ENCODE measurements around the gene MRPL20. TPM values are rescaled to one million over a fixed set of nuclear protein-coding genes. Genes with fewer than 3 reads are reported as not detected.
A peak's percentile ranks its signal among the peaks of the same experiment; 100 is the strongest.

Gene MRPL20
- total and polyA plus RNA-seq, 2 donors (not counting 1 experiment from before 2014, with no cell fraction given): 81.7 to 150 TPM

DNA sequence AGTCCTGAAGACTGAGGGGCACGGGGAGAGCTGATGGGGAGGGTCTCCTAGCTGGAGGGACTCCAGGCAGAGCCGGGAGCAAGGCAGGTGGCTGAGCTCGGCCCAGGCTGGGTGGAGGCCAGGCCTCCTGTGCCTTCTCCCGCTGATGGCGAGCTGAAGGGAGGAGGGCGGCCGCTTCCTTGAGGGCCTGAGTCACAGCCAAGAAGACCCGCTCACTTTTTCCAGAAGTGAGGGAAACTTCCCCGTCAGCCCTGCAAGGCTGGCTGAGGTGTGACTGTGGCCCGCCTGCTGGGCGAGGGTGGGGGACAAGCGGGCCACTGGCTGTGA lies 26.7 kb upstream of the MRPL20 start:
- Histone ChIP-seq H2AFZ (ENCODE audit: low read length) (no peak overlapping the region), H3K4me2 (ENCODE audit: extremely low read depth, insufficient read depth, low read length) (no peak overlapping the region), H3K9me3 (ENCODE audit: control insufficient read depth, insufficient read depth, low read depth, low read length) (no peaks in the 10 kb centered on the region), H3K36me3 (ENCODE audit: control insufficient read depth, insufficient read depth, low read length) (no peaks in the 10 kb centered on the region), H3K79me2 (ENCODE audit: control insufficient read depth, insufficient read depth, low read length) (no peaks in the 10 kb centered on the region), H3K4me1 (ENCODE audit: control insufficient read depth, extremely low read depth, insufficient read depth, low read length) (peaks cover 29% of the 10 kb centered on the region), H3K27me3 (ENCODE audit: control insufficient read depth, insufficient read depth, low read length) (no peaks in the 10 kb centered on the region), H3K9ac (ENCODE audit: insufficient read depth, low read length) (no peak overlapping the region), H3K27ac (ENCODE audit: insufficient read depth, low read length) (no peak overlapping the region), H3K4me3 (replicated peaks in 1 of 4; ENCODE audit: control extremely low read depth in 1 of 4, insufficient read depth in 1 of 4, low read depth in 3 of 4, low read length in 4 of 4) (no peak overlapping the region), H4K20me1 (ENCODE audit: control insufficient read depth, extremely low read depth, insufficient read depth, low read length) (no peaks in the 10 kb centered on the region)
- TF ChIP-seq, protein P1, sequence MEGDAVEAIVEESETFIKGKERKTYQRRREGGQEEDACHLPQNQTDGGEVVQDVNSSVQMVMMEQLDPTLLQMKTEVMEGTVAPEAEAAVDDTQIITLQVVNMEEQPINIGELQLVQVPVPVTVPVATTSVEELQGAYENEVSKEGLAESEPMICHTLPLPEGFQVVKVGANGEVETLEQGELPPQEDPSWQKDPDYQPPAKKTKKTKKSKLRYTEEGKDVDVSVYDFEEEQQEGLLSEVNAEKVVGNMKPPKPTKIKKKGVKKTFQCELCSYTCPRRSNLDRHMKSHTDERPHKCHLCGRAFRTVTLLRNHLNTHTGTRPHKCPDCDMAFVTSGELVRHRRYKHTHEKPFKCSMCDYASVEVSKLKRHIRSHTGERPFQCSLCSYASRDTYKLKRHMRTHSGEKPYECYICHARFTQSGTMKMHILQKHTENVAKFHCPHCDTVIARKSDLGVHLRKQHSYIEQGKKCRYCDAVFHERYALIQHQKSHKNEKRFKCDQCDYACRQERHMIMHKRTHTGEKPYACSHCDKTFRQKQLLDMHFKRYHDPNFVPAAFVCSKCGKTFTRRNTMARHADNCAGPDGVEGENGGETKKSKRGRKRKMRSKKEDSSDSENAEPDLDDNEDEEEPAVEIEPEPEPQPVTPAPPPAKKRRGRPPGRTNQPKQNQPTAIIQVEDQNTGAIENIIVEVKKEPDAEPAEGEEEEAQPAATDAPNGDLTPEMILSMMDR (conservative IDR thresholded peaks at IDR 0.05 in 1 of 2, IDR thresholded peaks at IDR 0.05 in 1 of 2; ENCODE audit: low read depth in 1 of 2, low read length in 2 of 2): no peak
- TF ChIP-seq EZH2 (IDR thresholded peaks at IDR 0.05; ENCODE audit: low read length, missing control alignments): no peak
- peak in 1 of 2 donors; percentile 79 for DNase-seq (ENCODE audit: low read depth in 2 of 2)

DNA sequence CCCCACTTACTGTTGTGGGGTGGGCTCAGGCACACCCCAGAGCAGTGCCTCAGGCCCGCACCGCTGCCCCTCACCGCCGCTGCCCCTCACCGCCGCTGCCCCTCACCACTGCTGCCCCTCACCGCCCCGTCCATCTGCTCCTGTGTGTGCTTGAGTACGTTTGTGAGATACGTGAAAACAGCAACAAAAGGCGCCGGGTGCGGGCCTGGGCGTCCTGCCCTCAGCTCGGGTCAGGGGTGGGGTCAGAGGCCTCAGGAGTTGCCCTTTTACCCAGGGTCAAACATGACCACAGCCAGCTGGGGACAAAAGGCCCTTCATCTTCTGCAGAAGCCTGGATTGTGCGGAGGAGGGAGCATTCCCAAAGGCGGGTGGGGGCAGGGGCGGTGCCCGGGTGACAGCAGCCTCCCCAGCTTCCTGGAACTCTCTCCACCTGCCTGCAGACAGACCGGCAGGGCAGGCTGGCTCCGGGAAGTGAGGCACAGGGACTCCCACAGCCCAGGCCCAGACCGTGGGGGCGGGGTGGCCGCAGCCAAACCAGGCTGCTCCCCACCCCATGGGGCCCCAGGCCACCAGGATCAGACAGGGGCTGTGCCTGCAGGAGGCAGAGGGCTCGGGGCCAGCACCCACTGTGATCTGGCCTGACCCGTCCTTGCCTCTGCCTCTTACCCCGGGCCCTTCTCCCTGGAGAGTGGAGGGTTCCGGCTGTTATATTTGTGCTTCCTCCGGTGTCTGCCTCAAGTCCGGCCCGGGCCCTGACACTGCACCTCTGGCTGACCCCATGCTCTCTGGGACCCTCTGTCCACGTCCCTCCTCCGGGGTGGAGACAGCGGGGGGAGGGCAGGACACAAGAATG lies 26.1 kb upstream of the MRPL20 start:
- no peaks in the 10 kb centered on the region for H3K9me3 ChIP-seq (ENCODE audit: control insufficient read depth, insufficient read depth, low read depth, low read length)
- no peak overlapping the region for H3K4me2 ChIP-seq (ENCODE audit: extremely low read depth, insufficient read depth, low read length)
- peaks cover 29% of the 10 kb centered on the region for H3K4me1 ChIP-seq (ENCODE audit: control insufficient read depth, extremely low read depth, insufficient read depth, low read length)
- H2AFZ ChIP-seq (ENCODE audit: low read length): no peak overlapping the region
- TF ChIP-seq, protein P1 (conservative IDR thresholded peaks at IDR 0.05 in 1 of 2, IDR thresholded peaks at IDR 0.05 in 1 of 2; ENCODE audit: low read depth in 1 of 2, low read length in 2 of 2): no peak
- no peak for TF ChIP-seq EZH2 (IDR thresholded peaks at IDR 0.05; ENCODE audit: low read length, missing control alignments)
- H3K27me3 ChIP-seq (ENCODE audit: control insufficient read depth, insufficient read depth, low read length): no peaks in the 10 kb centered on the region
- H4K20me1 ChIP-seq (ENCODE audit: control insufficient read depth, extremely low read depth, insufficient read depth, low read length): no peaks in the 10 kb centered on the region
- no peaks in the 10 kb centered on the region for H3K36me3 ChIP-seq (ENCODE audit: control insufficient read depth, insufficient read depth, low read length)
- peak in 1 of 2 donors; percentile 16 for DNase-seq (ENCODE audit: low read depth in 2 of 2)
- no peaks in the 10 kb centered on the region for H3K79me2 ChIP-seq (ENCODE audit: control insufficient read depth, insufficient read depth, low read length)
- H3K9ac ChIP-seq (ENCODE audit: insufficient read depth, low read length): no peak overlapping the region
- H3K27ac ChIP-seq (ENCODE audit: insufficient read depth, low read length): no peak overlapping the region
- no peak overlapping the region for H3K4me3 ChIP-seq (replicated peaks in 1 of 4; ENCODE audit: control extremely low read depth in 1 of 4, insufficient read depth in 1 of 4, low read depth in 3 of 4, low read length in 4 of 4)

DNA sequence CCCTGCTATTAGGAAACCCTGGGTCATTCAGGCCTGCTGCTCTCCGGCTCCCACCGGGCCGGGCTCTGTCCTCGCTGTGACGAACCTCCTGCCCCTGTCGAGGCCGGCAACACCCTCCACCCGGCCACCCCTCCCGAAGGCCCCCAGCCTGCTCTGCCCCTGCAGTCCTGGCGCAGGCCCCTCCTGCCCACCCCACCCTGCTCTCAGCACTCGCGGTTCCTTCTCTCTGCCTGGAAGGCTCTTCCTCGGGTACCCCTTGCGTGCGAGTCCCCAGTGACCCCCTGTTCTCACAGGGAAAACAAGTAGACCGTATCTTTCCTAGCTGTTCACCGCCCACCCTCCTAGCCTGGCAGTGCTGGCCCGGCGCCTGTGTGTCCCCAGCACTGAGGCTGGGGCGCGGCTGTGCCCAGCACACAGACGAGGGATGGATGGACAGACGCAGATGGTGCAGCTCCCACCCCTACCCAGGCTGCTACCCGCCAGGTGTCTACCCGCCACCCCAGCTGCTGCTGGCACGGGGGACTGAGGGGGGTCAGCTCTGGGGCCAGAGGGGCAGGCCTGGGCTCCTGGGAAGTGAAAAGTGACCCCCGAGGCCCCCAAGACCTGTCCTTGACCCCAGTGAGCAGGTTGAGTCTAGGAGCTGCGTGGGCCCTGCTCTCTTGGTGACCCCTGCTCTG lies 25.3 kb upstream of the MRPL20 start:
- Histone ChIP-seq H2AFZ (ENCODE audit: low read length) (no peak overlapping the region), H3K27ac (ENCODE audit: insufficient read depth, low read length) (no peak overlapping the region), H4K20me1 (ENCODE audit: control insufficient read depth, extremely low read depth, insufficient read depth, low read length) (no peaks in the 10 kb centered on the region), H3K4me3 (replicated peaks in 1 of 4; ENCODE audit: control extremely low read depth in 1 of 4, insufficient read depth in 1 of 4, low read depth in 3 of 4, low read length in 4 of 4) (no peak overlapping the region), H3K27me3 (ENCODE audit: control insufficient read depth, insufficient read depth, low read length) (no peaks in the 10 kb centered on the region), H3K36me3 (ENCODE audit: control insufficient read depth, insufficient read depth, low read length) (no peaks in the 10 kb centered on the region), H3K9ac (ENCODE audit: insufficient read depth, low read length) (no peak overlapping the region), H3K79me2 (ENCODE audit: control insufficient read depth, insufficient read depth, low read length) (no peaks in the 10 kb centered on the region), H3K9me3 (ENCODE audit: control insufficient read depth, insufficient read depth, low read depth, low read length) (no peaks in the 10 kb centered on the region), H3K4me1 (ENCODE audit: control insufficient read depth, extremely low read depth, insufficient read depth, low read length) (peaks cover 29% of the 10 kb centered on the region), H3K4me2 (ENCODE audit: extremely low read depth, insufficient read depth, low read length) (no peak overlapping the region)
- DNase-seq (ENCODE audit: low read depth in 2 of 2): no peak
- TF ChIP-seq, protein P1 (conservative IDR thresholded peaks at IDR 0.05 in 1 of 2, IDR thresholded peaks at IDR 0.05 in 1 of 2; ENCODE audit: low read depth in 1 of 2, low read length in 2 of 2): no peak
- no peak for TF ChIP-seq EZH2 (IDR thresholded peaks at IDR 0.05; ENCODE audit: low read length, missing control alignments)

Data from fibroblast of lung (primary cell).